UCSD-AML1 (cell line): ENCODE data around the gene HDHD2.

Source experiments
- DNase-seq: peaks from one replicate; lab custom pipeline; 2025; ENCODE audit not compliant: unreplicated experiment; lab: John Stamatoyannopoulos, UW

HDHD2 gene

DNA sequence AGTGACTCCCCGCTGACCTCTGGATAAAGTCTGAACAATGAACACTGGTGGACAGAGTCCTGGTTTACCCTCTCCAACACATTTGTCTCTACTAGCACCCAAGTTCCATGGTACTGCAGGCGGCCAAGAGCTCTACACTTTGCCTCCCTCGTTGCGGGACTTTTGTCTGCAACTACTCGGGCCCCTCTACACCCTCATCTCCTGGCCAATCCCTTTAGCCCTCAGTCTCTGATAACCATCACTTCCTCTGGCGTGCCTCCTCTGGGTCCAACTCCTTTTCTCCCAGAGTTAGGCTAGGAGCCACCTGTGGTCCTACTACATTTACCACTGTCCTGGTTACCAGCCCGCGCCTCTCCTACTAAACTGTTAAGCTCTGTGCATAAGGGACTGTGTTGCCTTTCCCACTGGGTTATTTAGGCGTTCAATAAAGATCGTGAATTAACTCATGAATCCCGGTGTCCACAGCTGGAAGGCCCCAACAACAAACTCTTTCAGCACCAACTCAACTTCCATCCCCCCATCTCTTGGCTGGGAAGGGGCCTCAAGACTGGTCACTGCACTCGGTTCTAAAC lies 757 bp downstream of the HDHD2 start:
- peak; percentile 54 for DNase-seq

DNA sequence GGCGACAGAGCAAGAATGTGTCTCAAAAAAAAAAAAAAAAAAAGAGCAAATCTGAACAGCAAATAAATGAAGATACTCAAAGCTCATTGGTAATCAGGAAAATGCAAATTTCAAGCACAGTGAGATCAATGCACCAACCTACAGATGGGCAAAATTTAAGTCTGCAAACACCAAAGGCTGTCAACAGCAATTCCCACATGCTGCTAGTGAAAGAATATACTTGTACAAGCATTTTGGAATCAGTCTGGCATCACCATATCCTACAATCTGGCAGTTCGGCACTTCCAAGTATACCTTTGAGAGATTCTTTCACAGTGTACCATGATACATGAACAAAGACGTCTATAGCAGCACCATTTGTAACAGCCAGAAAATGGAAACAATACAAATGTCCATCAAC lies 4.1 kb downstream of the HDHD2 start:
- DNase-seq, result no peak

DNA sequence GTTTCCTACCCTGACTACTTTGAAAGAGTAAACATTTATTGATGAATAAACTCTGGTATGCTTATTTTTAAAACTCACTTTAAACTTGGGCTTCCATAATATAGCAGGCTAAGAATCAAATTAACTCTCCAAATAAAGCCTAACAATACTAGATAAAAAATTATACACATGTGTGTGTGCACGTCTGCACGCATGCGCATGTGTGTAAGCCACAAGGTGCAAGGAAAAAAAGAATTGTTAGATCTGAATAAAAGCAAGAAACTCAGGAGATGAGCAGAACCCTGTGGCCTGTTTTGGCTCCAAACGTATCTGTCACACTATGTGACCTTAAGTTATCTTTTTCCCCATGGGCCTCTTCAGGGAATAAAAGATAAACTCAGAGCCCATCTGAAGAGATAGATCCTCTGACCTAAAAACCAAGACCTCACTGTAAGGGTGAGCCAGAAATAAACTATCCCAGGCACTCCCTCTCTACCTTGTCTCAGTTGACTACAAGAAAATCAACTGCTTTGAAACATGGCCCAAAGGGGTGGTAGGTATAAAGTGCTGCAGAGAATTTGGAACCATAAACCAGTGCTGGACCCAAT lies 6.3 kb downstream of the HDHD2 start:
- no peak for DNase-seq

DNA sequence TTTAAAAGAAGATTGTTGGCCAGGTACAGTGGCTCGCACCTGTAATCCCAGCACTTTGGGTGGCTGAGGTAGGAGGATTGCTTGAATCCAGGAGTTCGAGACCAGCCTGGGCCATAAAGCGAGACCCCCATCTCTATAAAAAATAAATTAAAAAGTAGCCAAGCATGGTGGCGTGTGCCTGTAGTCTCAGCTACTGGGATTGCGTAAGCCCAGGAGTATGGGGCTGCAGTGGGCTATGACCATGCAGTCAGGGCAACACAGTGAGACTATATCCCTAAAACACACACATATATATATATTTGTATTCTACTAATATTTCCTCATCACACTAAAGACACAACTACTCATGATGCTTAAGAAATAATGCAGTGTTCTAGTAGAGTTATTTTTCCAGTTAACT lies 7.1 kb downstream of the HDHD2 start:
- no peak for DNase-seq

DNA sequence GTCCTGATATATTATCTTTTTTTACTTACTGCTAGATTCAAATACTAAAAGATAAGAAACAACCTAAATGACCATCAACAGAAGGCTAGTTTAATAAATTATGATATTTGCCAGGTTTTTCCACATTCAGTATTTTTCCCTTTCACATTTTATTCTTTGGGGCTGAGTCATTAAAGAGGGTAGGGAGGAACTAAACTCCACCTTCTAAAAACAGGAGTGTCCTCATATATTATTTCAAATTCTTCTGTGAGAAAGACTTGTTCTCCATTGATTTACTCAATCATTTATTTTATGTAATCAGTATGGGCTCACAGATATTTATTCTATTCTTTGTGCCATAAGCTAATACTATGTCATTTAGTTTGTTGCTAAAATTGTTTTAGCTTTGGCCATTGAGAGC lies 9.0 kb downstream of the HDHD2 start:
- DNase-seq, result no peak

DNA sequence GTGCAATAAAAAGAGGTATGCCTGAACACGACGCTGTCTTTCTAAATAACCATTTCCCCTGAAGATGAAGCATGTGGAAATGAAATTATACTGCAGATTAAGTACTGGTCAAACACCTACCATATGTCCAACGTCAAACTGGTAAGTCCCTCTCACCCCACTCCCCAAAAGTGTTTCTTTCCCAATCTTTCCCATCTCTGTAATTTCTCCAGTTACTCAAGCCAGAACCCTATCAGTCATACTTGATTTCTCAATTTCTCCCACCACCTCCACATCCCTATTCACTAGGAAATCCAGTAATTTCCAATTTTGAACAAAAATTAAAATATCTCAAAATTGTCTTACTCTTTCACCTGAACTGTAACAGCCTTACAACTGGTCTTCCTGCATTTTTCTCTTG lies 29.2 kb downstream of the HDHD2 start:
- no peak for DNase-seq

DNA sequence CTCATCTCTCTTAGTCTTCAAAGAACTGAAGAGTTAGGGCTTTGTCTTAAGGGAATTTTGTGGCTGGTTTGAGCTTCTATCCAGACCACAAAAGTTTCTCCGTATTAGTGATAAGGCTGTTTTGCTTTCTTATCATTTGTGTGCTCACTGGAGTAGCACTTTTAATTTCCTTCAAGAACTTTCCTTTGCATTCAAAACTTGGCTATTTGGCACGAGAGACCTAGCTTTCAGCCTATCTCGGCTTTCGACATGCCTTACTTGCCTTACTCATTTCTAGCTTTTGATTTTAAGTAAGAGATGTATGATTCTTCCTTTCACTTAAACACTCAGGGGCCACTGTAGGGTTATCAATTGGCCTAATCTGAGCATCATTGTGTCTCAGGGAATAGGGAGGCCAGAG lies 29.9 kb downstream of the HDHD2 start:
- no peak for DNase-seq

DNA sequence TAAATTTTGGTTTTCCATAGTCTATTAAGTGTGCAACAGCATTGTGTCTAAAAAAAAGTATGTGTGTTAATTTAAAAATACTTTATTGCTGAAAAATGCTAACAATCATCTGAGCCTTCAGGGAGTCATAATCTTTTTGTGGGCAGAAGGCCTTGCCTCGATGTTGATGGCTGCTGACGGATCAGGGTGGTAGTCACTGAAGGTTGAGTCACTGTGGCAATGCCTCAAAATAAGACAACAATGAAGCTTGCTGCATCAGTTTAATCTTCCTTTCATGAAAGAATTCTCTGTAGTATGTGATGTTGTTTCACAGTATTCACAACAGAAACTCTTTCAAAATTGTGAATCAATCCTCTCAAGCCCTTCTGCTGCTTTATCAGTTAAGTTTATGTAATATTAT lies 31.3 kb downstream of the HDHD2 start:
- no peak for DNase-seq

DNA sequence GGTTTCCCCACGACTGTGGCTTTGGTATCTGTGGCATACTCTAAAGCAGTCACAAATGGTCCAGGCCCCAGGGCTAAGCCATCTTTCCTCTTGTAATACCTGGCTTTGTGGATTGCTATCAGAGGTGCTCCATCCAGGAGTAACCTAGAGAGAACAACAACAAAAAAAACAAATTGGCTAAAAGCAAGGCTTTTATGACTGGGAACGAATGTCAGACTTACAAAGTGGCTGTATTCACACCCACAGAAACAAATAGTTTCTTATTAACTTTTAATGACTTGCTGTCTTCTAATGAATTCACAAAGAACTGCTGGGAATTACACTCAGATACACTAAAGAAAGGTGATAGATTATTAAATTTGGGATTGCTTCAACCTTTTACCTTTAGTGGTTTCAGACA lies 35.1 kb downstream of the HDHD2 start:
- no peak for DNase-seq

DNA sequence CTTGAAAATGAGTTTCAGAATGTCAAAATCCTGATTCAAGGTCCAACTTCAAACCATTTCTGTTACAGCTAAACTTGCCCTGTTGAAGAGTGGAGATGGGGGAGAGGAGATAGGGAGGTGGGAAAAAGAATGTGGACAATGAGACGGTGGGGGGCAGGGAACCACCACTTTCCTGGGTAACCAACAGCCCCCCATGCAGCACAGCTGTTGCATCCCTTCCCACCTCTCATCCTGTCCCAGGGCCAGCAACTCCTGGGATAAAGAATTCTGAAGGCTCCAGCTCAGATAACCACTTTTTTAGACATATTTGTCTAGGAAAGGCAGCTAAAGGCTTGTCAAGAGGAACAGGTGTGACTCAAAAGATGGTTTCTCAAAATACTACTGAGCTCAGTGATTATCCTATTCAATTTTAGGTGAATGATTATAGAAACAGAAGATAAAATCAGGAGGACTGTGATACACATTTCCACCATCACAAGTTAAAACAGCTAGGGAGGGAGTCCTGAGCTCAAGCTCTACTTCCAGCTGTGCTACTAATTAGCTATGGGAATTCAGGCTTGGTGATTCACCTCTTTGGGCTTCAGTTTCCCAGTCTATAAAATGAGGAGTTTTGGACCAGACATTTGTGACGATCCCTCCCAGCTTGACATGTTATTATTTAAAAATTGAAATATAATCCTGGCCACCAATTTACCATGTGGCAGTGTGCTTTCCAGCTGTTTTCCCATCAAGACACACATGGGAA lies 36.3 kb downstream of the HDHD2 start:
- no peak for DNase-seq

DNA sequence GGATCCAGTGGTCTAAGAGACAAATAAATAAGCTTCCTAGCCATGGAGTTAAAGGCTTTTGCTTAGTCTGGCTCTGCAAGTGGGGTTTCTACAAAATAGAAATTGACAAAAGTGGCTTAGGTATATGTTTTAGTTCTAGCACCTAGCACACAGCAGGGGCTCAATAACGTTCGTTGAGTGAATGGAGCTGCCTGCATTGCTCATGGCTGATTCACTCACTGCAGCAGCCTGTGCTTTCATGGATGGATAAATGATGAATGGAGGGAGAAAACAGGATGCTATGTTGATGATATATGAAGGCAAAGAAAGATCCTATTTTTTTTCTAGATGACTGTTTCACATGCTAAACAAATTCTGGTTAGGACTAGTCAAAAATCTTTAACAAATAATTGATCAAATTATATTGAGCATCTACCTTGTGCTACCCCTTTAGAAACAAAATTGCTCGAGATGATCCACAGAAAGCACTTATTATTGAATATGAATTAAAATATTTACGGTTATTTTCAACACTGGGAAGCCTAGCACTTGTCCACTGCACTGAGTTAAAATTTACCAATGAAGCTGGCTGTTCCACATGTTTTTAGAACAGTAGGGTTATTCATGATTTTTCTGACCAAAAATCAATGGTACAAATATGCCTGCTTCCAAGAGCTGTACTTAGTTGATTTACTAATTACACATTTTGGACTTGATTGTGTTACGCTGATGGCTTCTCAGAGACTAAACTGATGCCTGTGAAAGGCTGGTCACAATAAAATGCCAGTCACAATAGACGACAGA lies 39.6 kb downstream of the HDHD2 start:
- DNase-seq, result no peak

DNA sequence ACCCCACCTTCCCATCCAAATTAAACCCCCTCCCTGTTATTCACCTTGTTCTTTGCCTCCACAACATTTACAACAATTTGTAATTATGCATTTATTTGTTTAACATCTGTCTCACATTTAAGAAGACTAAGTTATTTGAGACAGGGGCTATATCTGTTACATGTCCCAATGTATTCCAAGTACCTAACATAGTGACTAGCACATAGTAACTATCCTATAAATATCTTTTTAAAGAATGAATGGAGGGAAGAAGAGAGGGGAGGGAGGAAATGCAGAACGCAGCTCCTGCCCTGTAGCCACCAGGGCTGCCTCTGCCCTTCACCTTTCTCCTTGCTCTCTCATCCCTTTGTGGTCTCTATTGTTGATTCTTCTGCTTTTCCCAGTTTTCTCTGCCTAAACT lies 40.6 kb downstream of the HDHD2 start:
- no peak for DNase-seq

DNA sequence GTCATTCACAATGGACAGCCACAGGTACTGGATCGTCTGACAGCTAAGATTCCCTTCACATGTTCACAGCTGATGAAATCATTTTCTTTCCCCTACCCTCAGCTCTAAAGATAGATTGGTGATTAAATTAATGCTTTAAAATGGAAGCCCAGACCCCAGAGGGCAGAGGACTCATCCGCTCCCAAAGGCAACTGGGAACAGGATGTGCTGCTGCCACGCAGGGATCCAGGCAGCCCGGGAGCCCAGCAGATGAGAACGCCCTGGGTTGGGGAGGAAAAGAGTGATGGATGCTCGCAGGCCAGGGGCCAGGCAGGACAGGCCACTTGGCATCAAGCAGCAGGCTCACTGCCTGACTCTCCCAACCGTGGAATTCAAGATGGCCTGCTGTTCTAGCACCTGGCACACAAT lies 41.3 kb downstream of the HDHD2 start:
- no peak for DNase-seq

DNA sequence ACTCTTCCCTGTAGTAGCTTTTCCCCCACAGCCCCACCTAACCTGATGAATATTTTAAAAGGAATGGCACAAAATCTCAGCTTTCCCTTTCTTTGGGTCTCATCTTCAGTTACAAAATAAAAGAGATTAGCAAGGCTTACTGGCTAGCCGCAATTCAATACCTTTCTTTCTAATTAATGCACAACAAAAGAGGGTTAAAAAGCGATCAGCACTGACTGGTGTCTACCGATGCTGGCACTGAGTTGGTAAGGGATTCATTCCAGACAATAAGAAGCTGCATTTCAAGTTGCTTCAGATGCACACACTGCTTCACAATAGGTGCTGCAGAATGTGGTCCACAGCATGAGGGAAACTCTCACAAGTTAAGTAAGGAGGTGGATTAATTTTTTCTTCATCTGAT lies 41.9 kb downstream of the HDHD2 start:
- DNase-seq, result no peak

DNA sequence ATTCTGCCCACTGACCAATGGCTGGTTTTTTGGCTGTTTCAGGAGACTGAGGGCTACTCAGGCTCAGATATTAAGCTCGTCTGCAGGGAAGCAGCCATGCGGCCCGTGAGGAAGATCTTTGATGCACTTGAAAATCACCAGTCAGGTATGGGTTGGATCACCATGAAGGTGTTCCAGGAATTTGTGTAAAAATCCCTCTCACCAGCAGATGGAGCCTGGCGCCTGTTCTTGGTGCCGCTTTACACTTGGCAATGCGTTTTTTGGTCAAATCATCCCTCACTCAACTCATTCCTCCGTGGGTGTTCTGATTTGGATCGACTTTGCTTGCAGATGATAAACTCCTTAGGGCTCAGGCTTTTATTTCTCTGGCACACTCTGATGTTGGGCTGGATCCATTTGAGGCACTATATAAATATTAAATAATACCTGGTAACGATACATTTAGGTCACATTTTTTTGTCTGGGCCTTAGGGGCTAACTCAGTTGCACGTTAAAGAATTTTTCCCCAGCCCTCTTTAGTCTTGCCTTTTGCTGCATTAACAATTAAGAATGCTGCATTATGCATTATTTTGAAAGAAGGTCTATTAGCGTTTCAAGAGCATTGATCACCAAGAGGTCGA lies 50.0 kb downstream of the HDHD2 start:
- DNase-seq, result peak; percentile 37

DNA sequence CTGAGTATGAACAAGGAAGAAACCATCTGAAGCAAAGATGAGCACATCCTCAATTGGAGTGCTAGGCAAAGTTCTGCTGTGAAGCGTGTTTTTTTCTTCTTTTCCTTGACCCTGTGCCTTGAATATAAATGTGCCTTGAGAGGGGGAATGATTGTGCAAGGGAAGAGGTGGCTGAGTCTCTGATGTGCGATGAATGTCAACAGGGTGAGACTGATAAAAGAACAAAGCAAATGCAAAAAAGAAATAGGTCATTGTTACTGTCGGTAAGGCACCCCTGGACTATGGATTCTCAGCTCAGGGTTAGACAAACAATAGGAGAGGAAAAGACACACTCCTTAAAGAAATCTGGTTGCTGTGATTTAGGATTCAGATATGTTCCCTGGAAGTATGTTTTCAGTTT lies 54.5 kb downstream of the HDHD2 start:
- DNase-seq, result no peak

DNA sequence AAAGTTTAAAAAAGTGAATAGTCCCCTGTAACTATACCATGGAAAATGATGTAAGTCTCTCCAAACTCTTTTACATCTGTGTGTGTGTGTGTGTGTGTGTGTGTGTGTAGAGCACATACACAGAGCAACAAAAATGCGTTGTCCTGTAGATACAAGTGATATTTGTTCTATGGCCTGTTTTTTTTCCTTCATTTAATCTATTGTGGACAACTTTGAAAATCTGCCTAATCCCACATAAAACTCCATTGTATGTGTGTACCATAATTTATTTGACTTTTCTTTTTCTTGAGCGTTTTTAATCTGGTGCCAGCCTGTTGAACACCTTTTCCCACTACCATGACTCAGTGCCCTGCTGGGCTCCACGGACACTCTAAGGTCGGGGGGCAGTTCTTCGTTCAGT lies 62.6 kb downstream of the HDHD2 start:
- no peak for DNase-seq

DNA sequence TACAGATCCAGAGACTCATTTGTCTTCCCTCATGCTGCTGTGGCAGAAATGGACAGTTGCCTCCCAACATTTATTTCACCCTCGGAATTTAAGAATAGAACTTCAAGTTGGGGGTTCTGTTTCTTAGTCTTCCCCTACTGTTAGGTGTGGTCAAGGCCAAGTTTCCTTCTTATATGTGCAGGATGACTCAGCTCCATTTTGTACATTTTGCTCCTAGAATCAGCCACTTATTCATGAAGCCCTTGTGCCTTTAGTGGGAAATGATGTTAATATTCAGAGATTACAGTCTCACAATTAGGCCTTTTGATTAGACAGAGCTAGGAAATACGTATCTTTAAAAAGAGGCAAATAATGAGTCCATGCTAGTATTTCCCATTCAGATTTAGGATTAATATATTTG lies 68.7 kb downstream of the HDHD2 start:
- no peak for DNase-seq

DNA sequence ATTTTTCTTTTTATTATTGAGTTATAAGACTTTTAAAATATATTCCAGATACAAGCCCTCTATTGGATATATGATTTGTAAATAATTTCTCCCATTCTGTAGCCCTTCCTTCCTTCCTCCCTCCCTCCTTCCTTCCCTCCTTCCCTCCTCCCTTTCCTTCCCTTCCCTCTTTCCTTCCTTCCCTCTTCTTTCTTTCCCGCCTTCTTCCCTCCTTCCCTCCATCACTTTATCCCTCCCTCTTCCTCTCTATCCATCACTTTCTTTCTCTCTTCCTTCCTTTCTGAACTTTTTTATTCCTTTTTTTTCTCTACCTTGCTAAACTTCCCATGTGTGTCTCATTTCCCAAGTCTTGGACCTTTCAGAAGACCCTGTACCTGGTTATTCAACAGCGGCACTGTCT lies 69.4 kb downstream of the HDHD2 start:
- no peak for DNase-seq

DNA sequence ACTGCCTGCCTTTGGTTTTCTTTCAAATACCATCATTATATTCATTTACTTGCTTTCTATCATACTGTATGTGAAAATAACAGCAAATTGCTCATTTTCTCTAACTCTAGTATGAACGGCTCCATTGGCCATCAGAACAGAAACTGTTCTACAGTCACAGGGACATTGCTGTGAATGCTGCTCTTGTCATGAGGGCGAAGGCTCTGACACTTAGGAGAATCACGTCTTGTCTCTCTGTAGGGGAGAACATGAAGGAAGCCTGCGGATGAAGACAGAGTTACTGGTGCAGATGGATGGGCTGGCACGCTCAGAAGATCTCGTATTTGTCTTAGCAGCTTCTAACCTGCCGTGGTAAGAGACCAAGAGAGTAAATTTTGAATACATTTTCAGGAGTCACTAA lies 73.2 kb downstream of the HDHD2 start:
- no peak for DNase-seq

DNA sequence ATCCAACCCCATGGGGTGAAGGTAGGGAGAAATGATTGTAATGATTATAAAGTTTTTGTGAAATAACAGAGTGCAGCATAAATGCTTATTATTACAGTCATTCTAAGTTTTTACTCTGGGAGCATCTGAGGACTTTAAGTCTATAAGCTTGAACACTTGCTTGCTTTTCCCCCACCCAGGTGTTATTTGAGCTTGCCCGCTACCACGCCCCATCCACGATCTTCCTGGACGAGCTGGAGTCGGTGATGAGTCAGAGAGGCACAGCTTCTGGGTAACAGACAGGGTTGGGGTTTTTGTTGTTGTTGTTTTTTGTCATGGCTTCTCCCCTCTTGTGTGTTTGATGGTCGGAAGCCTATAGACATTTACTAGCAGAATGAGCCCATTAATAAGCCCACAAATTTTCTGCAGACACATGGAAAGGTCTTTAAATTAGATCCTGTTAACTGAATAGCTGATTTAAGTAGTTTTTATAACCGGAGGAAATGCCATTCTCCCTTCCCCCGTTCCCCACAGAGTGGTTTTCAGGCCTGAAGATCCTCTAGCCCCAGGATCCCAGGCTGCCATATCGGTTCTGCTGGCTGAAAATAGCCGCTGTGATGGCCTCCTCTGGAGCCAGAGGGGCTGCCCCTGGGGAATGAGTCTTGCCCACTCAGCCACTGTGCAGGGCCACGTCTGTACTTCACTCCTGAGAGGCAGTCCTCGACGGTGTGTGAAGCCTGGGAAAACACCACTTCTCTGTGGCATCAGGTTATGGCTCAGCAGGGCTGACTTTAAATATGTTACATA lies 75.0 kb downstream of the HDHD2 start:
- DNase-seq, result no peak
